Chondrocyte (in vitro differentiated cells): ENCODE data around the gene SPTB. TPM values are rescaled to one million over a fixed set of nuclear protein-coding genes. Genes with fewer than 3 reads are reported as not detected.
A peak's percentile ranks its signal among the peaks of the same experiment; 100 is the strongest.

Experiments used
- DNase-seq: peaks from one replicate; pipeline ENCODE4 v3.0.0; 2021; ENCODE audit warnings: mixed read lengths, low spot score
- H3K27ac Mint-ChIP-seq: one replicate; pipeline ENCODE4 v1.8.0; 2021; ENCODE audit warnings: mild to moderate bottlenecking, moderate library complexity, mixed read lengths; ENCODE audit not compliant: unreplicated experiment
- H3K27me3 Mint-ChIP-seq: 2 replicates; pipeline ENCODE4 v1.8.0; 2021; ENCODE audit warnings: low read depth, mixed read lengths
- H3K36me3 Mint-ChIP-seq: 2 replicates; pipeline ENCODE4 v1.8.0; 2021; ENCODE audit warnings: low read depth, mixed read lengths
- H3K4me1 Mint-ChIP-seq: 2 replicates; pipeline ENCODE4 v1.8.0; 2021; ENCODE audit warnings: low read depth, mild to moderate bottlenecking, mixed read lengths
- H3K4me3 Mint-ChIP-seq: one replicate; pipeline ENCODE4 v1.8.0; 2021; ENCODE audit warnings: mild to moderate bottlenecking, moderate library complexity, mixed read lengths; ENCODE audit not compliant: unreplicated experiment
- H3K9me3 Mint-ChIP-seq: 2 replicates; pipeline ENCODE4 v1.8.0; 2021; ENCODE audit warnings: low read depth, mixed read lengths
- CTCF ChIP-seq: fragments of 200-600 bp; sonication (generic); IDR thresholded peaks from 2 replicates; pipeline ENCODE4 v1.5.0; 2021; ENCODE audit warnings: antibody characterized with exemption, mild to moderate bottlenecking, moderate library complexity
- total RNA-seq: library from RNA; stranded (reverse); gene quantifications from 3 replicates; pipeline ENCODE4 v1.2.1, GENCODE V29; 2021

Gene SPTB
- total RNA-seq, 1 donor from 2014 or later = 7.2 TPM

- TF ChIP-seq CTCF = no peak
- peak overlapping the region; percentile 94 for H3K27ac Mint-ChIP-seq
These were observed 123.0 kb downstream of the SPTB start for GRCh38 chr14:64756712-64757111.

GRCh38 chr14:64755781-64756221 lies 123.9 kb downstream of the SPTB start:
- no peak for DNase-seq
- no peak for TF ChIP-seq CTCF
- Mint-ChIP-seq H3K4me3 (no peak overlapping the region), H3K9me3 (no peaks in the 10 kb centered on the region), H3K4me1 (peaks cover 58% of the 10 kb centered on the region), H3K27me3 (no peaks in the 10 kb centered on the region), H3K27ac (peak overlapping the region; percentile 94), H3K36me3 (no peaks in the 10 kb centered on the region)

More at GRCh38 chr14:64756712-64757111, 123.0 kb downstream of the SPTB start:
- no peaks in the 10 kb centered on the region for H3K9me3 Mint-ChIP-seq
- H3K4me1 Mint-ChIP-seq = peaks cover 67% of the 10 kb centered on the region
- H3K4me3 Mint-ChIP-seq = no peak overlapping the region
- H3K27me3 Mint-ChIP-seq = no peaks in the 10 kb centered on the region
- no peaks in the 10 kb centered on the region for H3K36me3 Mint-ChIP-seq
- peak; percentile 48 for DNase-seq

- H3K27me3 Mint-ChIP-seq = no peaks in the 10 kb centered on the region
- no peak overlapping the region for H3K27ac Mint-ChIP-seq
- no peak for DNase-seq
- no peak for TF ChIP-seq CTCF
- H3K4me1 Mint-ChIP-seq = peaks cover 47% of the 10 kb centered on the region
- H3K36me3 Mint-ChIP-seq = peaks cover 1% of the 10 kb centered on the region
- no peaks in the 10 kb centered on the region for H3K9me3 Mint-ChIP-seq
- H3K4me3 Mint-ChIP-seq = no peak overlapping the region
These were observed 125.0 kb downstream of the SPTB start for GRCh38 chr14:64754685-64755084.

GRCh38 chr14:64753999-64754398 lies 125.7 kb downstream of the SPTB start:
- H3K36me3 Mint-ChIP-seq = peaks cover 1% of the 10 kb centered on the region

GRCh38 chr14:64753374-64753773 lies 126.3 kb downstream of the SPTB start:
- peaks cover 1% of the 10 kb centered on the region for H3K36me3 Mint-ChIP-seq
- DNase-seq = no peak
- no peak overlapping the region for H3K27ac Mint-ChIP-seq
- no peaks in the 10 kb centered on the region for H3K9me3 Mint-ChIP-seq
- no peak for TF ChIP-seq CTCF
- peaks cover 34% of the 10 kb centered on the region for H3K4me1 Mint-ChIP-seq
- H3K27me3 Mint-ChIP-seq = no peaks in the 10 kb centered on the region
- H3K4me3 Mint-ChIP-seq = no peak overlapping the region

More at GRCh38 chr14:64753999-64754398, 125.7 kb downstream of the SPTB start:
- no peak for DNase-seq
- H3K27ac Mint-ChIP-seq = no peak overlapping the region
- H3K9me3 Mint-ChIP-seq = no peaks in the 10 kb centered on the region
- no peak for TF ChIP-seq CTCF
- no peaks in the 10 kb centered on the region for H3K27me3 Mint-ChIP-seq
- H3K4me1 Mint-ChIP-seq = peaks cover 40% of the 10 kb centered on the region
- H3K4me3 Mint-ChIP-seq = no peak overlapping the region
